Endothelial cell of umbilical vein (primary cell): ENCODE measurements around the gene IGFBP4. TPM values are rescaled to one million over a fixed set of nuclear protein-coding genes. Genes with fewer than 3 reads are reported as not detected.

Source experiments
- BruUV-seq: library from RNA; stranded (reverse); fragments of 400-500 nt; replicated peaks from 2 replicates; lab custom pipeline; 2021; lab: Mats Ljungman, UMichigan
- CTCF ChIA-PET: fragments of 300-600, 350-600 bp; sonication (Branson Sonifier 250); formaldehyde crosslinking; loops from one replicate; lab custom pipeline; 2021; ENCODE audit warnings: antibody characterized with exemption, inconsistent platforms; lab: Charles Lee
- POLR2A ChIA-PET: fragments of 300-600, 350-600 bp; sonication (Branson Sonifier 250); formaldehyde crosslinking; loops from one replicate; lab custom pipeline; 2021; ENCODE audit warnings: antibody characterized with exemption, inconsistent platforms; lab: Charles Lee
- DNase-seq: peaks from one replicate; pipeline ENCODE4 v3.0.0-alpha.2; 2011; ENCODE audit warnings: low read depth, low spot score
- FAIRE-seq: peaks from 2 replicates; lab custom pipeline; 2011; peaks lifted over from hg19 to GRCh38; lab: Jason Lieb, UNC
- H2AFZ ChIP-seq: 2 replicates; pipeline ENCODE4 v1.6.0; 2012; ENCODE audit warnings: low read depth, low read length, control low read depth, inconsistent platforms
- H3K27ac ChIP-seq: 2 replicates; pipeline ENCODE4 v1.5.1; 2011; ENCODE audit warnings: low read depth, mild to moderate bottlenecking, control low read depth, low read length, moderate library complexity; ENCODE audit not compliant: insufficient read depth
- H3K27me3 ChIP-seq, 2 experiments: 2 replicates each; pipeline versions ENCODE4 v1.6.0 to v1.6.1; 2011; ENCODE audit warnings: low read length in 2 of 2, mixed read lengths in 1 of 2; ENCODE audit not compliant: control insufficient read depth in 2 of 2, insufficient read depth in 2 of 2
- H3K36me3 ChIP-seq, 2 experiments: 2 replicates in 1 of 2; 3 replicates in 1 of 2; pipeline ENCODE4 v1.5.1; 2011; ENCODE audit warnings: low read length in 2 of 2, mild to moderate bottlenecking in 1 of 2, moderate library complexity in 1 of 2; ENCODE audit not compliant: control insufficient read depth in 2 of 2, insufficient read depth in 2 of 2; ENCODE audit errors: extremely low read depth in 1 of 2
- H3K4me1 ChIP-seq: 3 replicates; pipeline ENCODE4 v1.5.1; 2011; ENCODE audit warnings: mild to moderate bottlenecking, low read length; ENCODE audit not compliant: control insufficient read depth, insufficient read depth; ENCODE audit errors: extremely low read depth
- H3K4me2 ChIP-seq: 2 replicates; pipeline ENCODE4 v1.6.1; 2011; ENCODE audit warnings: low read length, control low read depth, mixed read lengths; ENCODE audit not compliant: insufficient read depth
- H3K4me3 ChIP-seq, 3 experiments: fragments of 200-600 bp in 1 of 3; sonication (generic), shearing (Covaris generic) in 1 of 3; replicated peaks in 1 of 3; 2 replicates each; pipeline ENCODE4 v1.5.1; 2011 to 2016; ENCODE audit warnings: control low read depth in 3 of 3, low read length in 3 of 3, mild to moderate bottlenecking in 2 of 3, inconsistent platforms in 1 of 3, low read depth in 1 of 3, moderate library complexity in 1 of 3; ENCODE audit not compliant: insufficient read depth in 1 of 3
- H3K79me2 ChIP-seq: 2 replicates; pipeline ENCODE4 v1.6.0; 2012; ENCODE audit warnings: low read length, inconsistent platforms; ENCODE audit not compliant: control insufficient read depth, insufficient read depth
- H3K9ac ChIP-seq: replicated peaks from 2 replicates; pipeline ENCODE3; 2011; ENCODE audit warnings: low read length, control low read depth; ENCODE audit not compliant: insufficient read depth; ENCODE audit errors: extremely low read depth
- H3K9me1 ChIP-seq: replicated peaks from 3 replicates; pipeline ENCODE4 v1.6.0; 2011; ENCODE audit warnings: mild to moderate bottlenecking, low read length; ENCODE audit not compliant: control insufficient read depth, insufficient read depth; ENCODE audit errors: extremely low read depth
- H3K9me3 ChIP-seq: replicated peaks from 2 replicates; pipeline ENCODE4 v1.5.1; 2012; ENCODE audit warnings: low read length, inconsistent platforms; ENCODE audit not compliant: control insufficient read depth, insufficient read depth
- H4K20me1 ChIP-seq: replicated peaks from 2 replicates; pipeline ENCODE3; 2011; ENCODE audit warnings: mild to moderate bottlenecking, low read length; ENCODE audit not compliant: control insufficient read depth, insufficient read depth; ENCODE audit errors: extremely low read depth
- EZH2 ChIP-seq: IDR thresholded peaks from 2 replicates; pipeline ENCODE4 v1.6.1; 2012; ENCODE audit warnings: borderline replicate concordance, low read depth, mild to moderate bottlenecking, moderate library complexity, low read length, inconsistent platforms; ENCODE audit not compliant: severe bottlenecking
- FOS ChIP-seq: IDR thresholded peaks from 2 replicates; pipeline ENCODE4 v1.6.1; 2011; ENCODE audit warnings: mild to moderate bottlenecking, low read length, moderate library complexity, borderline replicate concordance; ENCODE audit not compliant: insufficient read depth
- GATA2 ChIP-seq: IDR thresholded peaks from 2 replicates; pipeline ENCODE4 v1.7.0; 2011; ENCODE audit warnings: low read depth, mild to moderate bottlenecking, moderate library complexity, mixed read lengths, low read length; ENCODE audit not compliant: insufficient read length, insufficient read depth
- JUN ChIP-seq: IDR thresholded peaks from 2 replicates; pipeline ENCODE4 v1.6.1; 2011; ENCODE audit warnings: borderline replicate concordance, low read depth; ENCODE audit not compliant: insufficient read length, insufficient read depth
- MYC ChIP-seq: IDR thresholded peaks from one replicate; pipeline ENCODE4 v1.6.1; 2011; ENCODE audit warnings: mild to moderate bottlenecking, low read depth, low read length
- POLR2A ChIP-seq: IDR thresholded peaks from 2 replicates; pipeline ENCODE4 v1.6.1; 2012; ENCODE audit warnings: low read depth, mild to moderate bottlenecking, control low read depth, low read length
- POLR2AphosphoS5 ChIP-seq: IDR thresholded peaks from 2 replicates; pipeline ENCODE4 v1.6.1; 2012; ENCODE audit warnings: low read depth, mild to moderate bottlenecking, control low read depth, low read length, moderate library complexity; ENCODE audit not compliant: insufficient read depth
- dilution Hi-C: fragments of 300-500 bp; cut with MboI; formaldehyde crosslinking; loops from one replicate; pipeline ENCODE4 v1.15.0; 2019; ENCODE audit warnings: low sequenced_read_pairs; ENCODE audit not compliant: extremely low pct_ligation_motif_present
- intact Hi-C: fragments of 100-400 bp; cut with micrococcal nuclease; formaldehyde crosslinking; loops from one replicate; pipeline ENCODE4 v1.10.0; 2022
- polyA plus RNA-seq, 4 experiments: library from polyadenylated mRNA; depleted of rRNA in 3 of 4; stranded (reverse) in 3 of 4; unstranded in 1 of 4; fragments of >200 nt; gene quantifications; 2 replicates each; pipeline versions ENCODE4 v1.2.1 to v1.2.3, GENCODE V29; 2011 to 2012; ENCODE audit warnings: missing spikeins in 1 of 4
- total RNA-seq: library from RNA; stranded (reverse); gene quantifications from 2 replicates; pipeline ENCODE4 v1.2.3, GENCODE V29; 2021
- TF ChIP-seq, protein P1 (sequence below), 2 donors: IDR thresholded peaks; 1 replicate in 1 of 2; 2 replicates in 1 of 2; pipeline ENCODE4 v1.5.1; 2011; ENCODE audit warnings: low read length in 2 of 2, mild to moderate bottlenecking in 2 of 2, moderate library complexity in 2 of 2, control low read depth in 1 of 2, inconsistent platforms in 1 of 2, low read depth in 1 of 2; ENCODE audit not compliant: insufficient read depth in 1 of 2; ENCODE audit errors: extremely low read depth in 1 of 2
- TF ChIP-seq, protein P2 (sequence below): IDR thresholded peaks from 2 replicates; pipeline ENCODE4 v1.6.1; 2011; ENCODE audit not compliant: insufficient read depth, insufficient read length

Gene IGFBP4
- total and polyA plus RNA-seq, 2 donors (not counting 3 experiments of a cell fraction or from before 2014, with no cell fraction given) = 377 to 618 TPM

DNA sequence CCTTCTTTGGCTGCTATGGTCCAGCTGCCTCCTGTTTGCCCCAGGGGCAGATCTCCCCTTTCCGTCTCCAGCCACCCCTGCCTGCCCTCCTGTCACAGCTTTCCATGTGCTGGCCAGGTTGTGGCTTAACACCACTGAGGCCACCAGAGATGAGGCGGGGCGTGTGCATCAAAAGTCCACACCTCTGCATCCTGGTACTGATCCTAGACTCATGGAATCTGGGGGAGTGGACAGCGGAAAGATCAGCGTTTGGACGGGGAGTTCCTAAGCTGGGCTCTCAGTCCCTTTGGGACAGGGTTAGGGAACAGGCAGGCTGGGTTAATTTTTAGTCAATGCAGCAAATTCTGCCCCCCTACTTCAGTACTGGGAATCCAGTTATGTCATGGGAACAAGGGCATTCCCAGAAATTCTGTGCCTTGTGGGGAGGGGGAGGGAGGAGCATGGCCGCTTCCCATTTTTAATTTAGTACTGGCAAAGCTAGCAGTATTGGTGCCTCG, 3.9 kb downstream of the IGFBP4 start:
- Histone ChIP-seq H3K36me3 (peaks cover 4 to 7% of the 10 kb centered on the region in 2 experiments), H3K9me3 (no peaks in the 10 kb centered on the region), H2AFZ (no peak overlapping the region), H4K20me1 (peaks cover 3% of the 10 kb centered on the region), H3K4me2 (peak overlapping the region; percentile 49), H3K9ac (no peak overlapping the region), H3K4me3 (peak overlapping the region in 2 of 3 experiments; percentile 13 to 27), H3K79me2 (peaks cover 80% of the 10 kb centered on the region), H3K4me1 (peaks cover 59% of the 10 kb centered on the region), H3K9me1 (no peaks in the 10 kb centered on the region), H3K27ac (peak overlapping the region; percentile 38), H3K27me3 (no peaks in the 10 kb centered on the region)
- BruUV-seq = no TSS peak
- dilution Hi-C loops (no loop called here), intact Hi-C loops (no loop called here)
- FAIRE-seq (peak; percentile 35), DNase-seq (no peak)
- POLR2A ChIA-PET = interaction anchor here (1.0 kb wide), 1 partner anchor 29 kb away, joined by 7 read pairs; no protein-coding TSS in a partner anchor
- TF ChIP-seq, protein P1, sequence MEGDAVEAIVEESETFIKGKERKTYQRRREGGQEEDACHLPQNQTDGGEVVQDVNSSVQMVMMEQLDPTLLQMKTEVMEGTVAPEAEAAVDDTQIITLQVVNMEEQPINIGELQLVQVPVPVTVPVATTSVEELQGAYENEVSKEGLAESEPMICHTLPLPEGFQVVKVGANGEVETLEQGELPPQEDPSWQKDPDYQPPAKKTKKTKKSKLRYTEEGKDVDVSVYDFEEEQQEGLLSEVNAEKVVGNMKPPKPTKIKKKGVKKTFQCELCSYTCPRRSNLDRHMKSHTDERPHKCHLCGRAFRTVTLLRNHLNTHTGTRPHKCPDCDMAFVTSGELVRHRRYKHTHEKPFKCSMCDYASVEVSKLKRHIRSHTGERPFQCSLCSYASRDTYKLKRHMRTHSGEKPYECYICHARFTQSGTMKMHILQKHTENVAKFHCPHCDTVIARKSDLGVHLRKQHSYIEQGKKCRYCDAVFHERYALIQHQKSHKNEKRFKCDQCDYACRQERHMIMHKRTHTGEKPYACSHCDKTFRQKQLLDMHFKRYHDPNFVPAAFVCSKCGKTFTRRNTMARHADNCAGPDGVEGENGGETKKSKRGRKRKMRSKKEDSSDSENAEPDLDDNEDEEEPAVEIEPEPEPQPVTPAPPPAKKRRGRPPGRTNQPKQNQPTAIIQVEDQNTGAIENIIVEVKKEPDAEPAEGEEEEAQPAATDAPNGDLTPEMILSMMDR (IDR thresholded peaks at IDR 0.05; ENCODE audit: extremely low read depth in 1 of 2, insufficient read depth in 1 of 2, low read depth in 1 of 2, low read length in 2 of 2) = no peak
- TF ChIP-seq POLR2AphosphoS5 (no peak), JUN (no peak), MYC (no peak), GATA2 (no peak), EZH2 (no peak), POLR2A (no peak), FOS (no peak)
- TF ChIP-seq, protein P2, sequence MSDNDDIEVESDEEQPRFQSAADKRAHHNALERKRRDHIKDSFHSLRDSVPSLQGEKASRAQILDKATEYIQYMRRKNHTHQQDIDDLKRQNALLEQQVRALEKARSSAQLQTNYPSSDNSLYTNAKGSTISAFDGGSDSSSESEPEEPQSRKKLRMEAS = no peak
- CTCF ChIA-PET = interaction anchor here (1.0 to 6.8 kb wide), 12 partner anchors 9 to 113 kb away, joined by 3 to 48 read pairs (median 6); partner anchors contain the start of gene TOP2A
